Tibial nerve (tissue), 4 donors: Measurements from ENCODE around the gene PDGFRA. TPM values are rescaled to one million over a fixed set of nuclear protein-coding genes. Genes with fewer than 3 reads are reported as not detected.
A peak's percentile ranks its signal among the peaks of the same experiment; 100 is the strongest.

Experiments
- DNase-seq, 2 donors: peaks; one replicate each; pipeline ENCODE4 v3.0.0-alpha.2; 2019; ENCODE audit warnings: low spot score in 2 of 2
- H3K27ac ChIP-seq, 4 donors: fragments of 200-600 bp; sonication (generic) in 3 of 4; one replicate each; pipeline ENCODE4 v1.5.1; 2017 to 2019; ENCODE audit warnings: mild to moderate bottlenecking in 1 of 4
- H3K27me3 ChIP-seq, 2 donors: fragments of 200-600 bp; sonication (generic) in 1 of 2; one replicate each; pipeline versions ENCODE4 v1.5.1 to v1.6.0; 2017 to 2019
- H3K36me3 ChIP-seq, 3 donors: fragments of 200-600 bp; sonication (generic); one replicate each; pipeline ENCODE4 v1.5.1; 2018 to 2019
- H3K4me1 ChIP-seq, 4 donors: fragments of 200-600 bp; sonication (generic) in 3 of 4; one replicate each; pipeline ENCODE4 v1.5.1; 2017 to 2019
- H3K4me3 ChIP-seq, 4 donors: fragments of 200-600 bp; sonication (generic) in 3 of 4; one replicate each; pipeline ENCODE4 v1.5.1; 2017 to 2019; ENCODE audit warnings: mild to moderate bottlenecking in 1 of 4, moderate library complexity in 1 of 4
- H3K9me3 ChIP-seq, 4 donors: fragments of 200-600 bp; sonication (generic) in 3 of 4; one replicate each; pipeline ENCODE4 v1.5.1; 2017 to 2019
- EP300 ChIP-seq, 2 donors: sonication (generic); formaldehyde crosslinking; IDR thresholded peaks; one replicate each; pipeline ENCODE4 v1.6.1; 2017; ENCODE audit warnings: antibody characterized with exemption in 2 of 2, mild to moderate bottlenecking in 1 of 2
- POLR2A ChIP-seq, 2 donors: fragments of 450-650 bp; IDR thresholded peaks; one replicate each; pipeline ENCODE4 v1.6.1; 2017; ENCODE audit warnings: antibody characterized with exemption in 2 of 2, mild to moderate bottlenecking in 2 of 2, moderate library complexity in 2 of 2
- WGBS, 2 donors: methylation state at CpG; one replicate each; pipeline ENCODE4 v1.1.5; 2018; 5-methylcytosine and 5-hydroxymethylcytosine counted together
- total RNA-seq, 4 donors: library from RNA; depleted of rRNA; stranded (reverse); fragments of >200 nt; gene quantifications; one replicate each; pipeline ENCODE4 v1.1.0, GENCODE V29; 2016
- TF ChIP-seq, protein P1 (sequence below), 5 experiments: fragments of 200-600 bp in 3 of 5; fragments of 450-650 bp in 2 of 5; sonication (generic) in 3 of 5; IDR thresholded peaks; one replicate each; pipeline ENCODE4 v1.5.1; 2016 to 2019; ENCODE audit warnings: antibody characterized with exemption in 5 of 5, mild to moderate bottlenecking in 3 of 5, moderate library complexity in 2 of 5

The PDGFRA gene
- total RNA-seq, 4 donors from 2014 or later = 80.4 to 103 (median 89.4) TPM

DNA sequence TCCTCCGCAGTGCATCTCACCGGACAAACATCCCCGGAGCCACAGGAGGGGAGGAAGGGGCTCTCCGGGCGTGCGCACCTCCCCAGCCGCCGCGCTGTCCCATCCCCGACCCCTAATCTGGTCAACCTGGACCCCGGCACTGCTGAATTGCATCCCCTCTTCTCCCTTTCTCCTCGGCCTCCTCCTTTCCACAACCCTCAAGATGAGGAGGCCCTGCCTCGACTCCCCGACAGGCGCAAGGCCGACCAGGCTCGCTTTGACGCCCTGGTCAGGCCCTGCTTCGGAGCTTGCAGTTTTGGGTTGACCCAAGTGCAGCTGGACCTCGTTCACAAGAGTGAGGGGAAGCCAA lies 2.3 kb downstream of the PDGFRA start:
- no peaks in the 10 kb centered on the region for H3K9me3 ChIP-seq
- H3K27ac ChIP-seq = peak overlapping the region in 3 of 4 donors; percentile 54 to 81 (median 64)
- peak overlapping the region; percentile 24 to 69 (median 55) for H3K4me3 ChIP-seq
- peaks cover 0 to 83% (median 34%) of the 10 kb centered on the region in 4 donors for H3K4me1 ChIP-seq
- no peaks in the 10 kb centered on the region for H3K36me3 ChIP-seq
- DNase-seq = no peak
- TF ChIP-seq EP300 (IDR thresholded peaks at IDR 0.05) (no peak), POLR2A (IDR thresholded peaks at IDR 0.05) (no peak)
- TF ChIP-seq, protein P1, sequence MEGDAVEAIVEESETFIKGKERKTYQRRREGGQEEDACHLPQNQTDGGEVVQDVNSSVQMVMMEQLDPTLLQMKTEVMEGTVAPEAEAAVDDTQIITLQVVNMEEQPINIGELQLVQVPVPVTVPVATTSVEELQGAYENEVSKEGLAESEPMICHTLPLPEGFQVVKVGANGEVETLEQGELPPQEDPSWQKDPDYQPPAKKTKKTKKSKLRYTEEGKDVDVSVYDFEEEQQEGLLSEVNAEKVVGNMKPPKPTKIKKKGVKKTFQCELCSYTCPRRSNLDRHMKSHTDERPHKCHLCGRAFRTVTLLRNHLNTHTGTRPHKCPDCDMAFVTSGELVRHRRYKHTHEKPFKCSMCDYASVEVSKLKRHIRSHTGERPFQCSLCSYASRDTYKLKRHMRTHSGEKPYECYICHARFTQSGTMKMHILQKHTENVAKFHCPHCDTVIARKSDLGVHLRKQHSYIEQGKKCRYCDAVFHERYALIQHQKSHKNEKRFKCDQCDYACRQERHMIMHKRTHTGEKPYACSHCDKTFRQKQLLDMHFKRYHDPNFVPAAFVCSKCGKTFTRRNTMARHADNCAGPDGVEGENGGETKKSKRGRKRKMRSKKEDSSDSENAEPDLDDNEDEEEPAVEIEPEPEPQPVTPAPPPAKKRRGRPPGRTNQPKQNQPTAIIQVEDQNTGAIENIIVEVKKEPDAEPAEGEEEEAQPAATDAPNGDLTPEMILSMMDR (IDR thresholded peaks at IDR 0.05) = no peak
- WGBS, 2 donors = 16 to 18% methylated on average over 15 to 20 of the region's 20 CpGs
- peaks cover 3 to 67% of the 10 kb centered on the region in 2 donors for H3K27me3 ChIP-seq

DNA sequence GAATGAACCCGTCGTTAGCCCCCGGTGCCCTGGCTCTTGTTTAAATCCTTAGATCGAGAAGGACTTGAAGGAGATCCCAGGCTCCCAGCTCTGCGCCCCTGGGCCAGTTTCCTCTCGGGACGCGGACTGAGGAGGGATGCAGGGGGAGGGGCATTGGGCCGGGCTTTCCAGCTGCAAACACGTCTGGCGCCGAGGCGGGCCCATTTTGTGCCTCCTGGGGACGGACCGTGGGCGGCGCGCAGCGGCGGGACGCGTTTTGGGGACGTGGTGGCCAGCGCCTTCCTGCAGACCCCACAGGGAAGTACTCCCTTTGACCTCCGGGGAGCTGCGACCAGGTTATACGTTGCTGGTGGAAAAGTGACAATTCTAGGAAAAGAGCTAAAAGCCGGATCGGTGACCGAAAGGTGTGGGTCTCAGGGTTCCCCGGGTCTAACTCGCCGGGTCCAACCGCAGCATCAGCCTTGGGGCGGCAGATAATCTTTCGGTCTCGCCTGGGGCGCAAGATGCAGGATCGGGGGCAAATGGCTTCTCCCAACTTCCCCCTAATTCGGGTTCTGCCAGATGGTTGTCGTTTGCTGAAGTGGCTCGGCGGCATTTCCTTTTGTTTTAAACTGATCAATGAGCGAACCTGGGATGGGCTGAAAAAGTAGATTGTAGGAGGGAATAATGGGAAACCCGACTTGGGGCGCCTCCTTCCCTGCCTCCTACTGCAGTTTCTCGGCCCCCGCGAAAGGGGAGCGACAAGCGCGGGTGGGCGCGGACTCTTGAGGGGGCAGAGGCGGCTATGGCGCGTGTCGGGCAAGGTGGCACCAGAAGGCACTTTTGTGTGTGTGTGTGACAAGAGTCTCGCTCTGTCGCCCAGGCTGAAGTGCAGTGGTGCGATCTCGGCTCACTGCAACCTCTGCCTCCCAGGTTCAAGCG lies 2.9 kb downstream of the PDGFRA start:
- peak in 1 of 2 donors; percentile 63 for DNase-seq
- peaks cover 3 to 61% of the 10 kb centered on the region in 2 donors for H3K27me3 ChIP-seq
- 5 to 6% methylated on average over 60 to 61 of the region's 63 CpGs for WGBS, 2 donors
- H3K9me3 ChIP-seq = no peaks in the 10 kb centered on the region
- H3K36me3 ChIP-seq = no peaks in the 10 kb centered on the region
- H3K4me3 ChIP-seq = peak overlapping the region; percentile 24 to 69 (median 55)
- H3K27ac ChIP-seq = peak overlapping the region in 3 of 4 donors; percentile 54 to 81 (median 64)
- TF ChIP-seq, protein P1 (IDR thresholded peaks at IDR 0.05) = no peak
- peak in 1 of 2 donors; percentile 7 for TF ChIP-seq EP300 (IDR thresholded peaks at IDR 0.05)
- H3K4me1 ChIP-seq = peaks cover 0 to 79% (median 29%) of the 10 kb centered on the region in 4 donors

DNA sequence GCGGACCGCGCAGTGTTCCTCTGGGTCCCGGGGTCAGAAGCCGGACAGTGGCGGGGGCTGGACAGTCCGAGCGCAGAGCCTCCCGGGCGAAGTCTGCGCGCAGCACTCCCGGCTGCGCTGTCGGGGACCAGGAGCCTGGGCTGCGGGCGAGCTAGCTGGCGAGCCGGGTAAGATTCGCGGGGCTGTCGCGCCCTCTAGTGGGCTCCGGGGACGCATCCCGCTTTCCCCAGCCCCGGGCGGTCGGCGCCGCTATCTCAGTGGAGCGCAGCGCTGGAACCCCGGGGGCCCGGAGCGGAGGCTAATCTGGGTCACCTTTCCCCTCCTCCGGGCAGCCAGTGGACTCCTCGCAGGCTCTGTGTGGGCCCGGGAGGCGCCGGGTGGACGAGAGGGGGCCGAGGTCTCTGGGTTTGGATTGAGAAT lies 4.2 kb downstream of the PDGFRA start:
- peaks cover 0 to 73% (median 19%) of the 10 kb centered on the region in 4 donors for H3K4me1 ChIP-seq
- DNase-seq = peak; percentile 71 to 73

DNA sequence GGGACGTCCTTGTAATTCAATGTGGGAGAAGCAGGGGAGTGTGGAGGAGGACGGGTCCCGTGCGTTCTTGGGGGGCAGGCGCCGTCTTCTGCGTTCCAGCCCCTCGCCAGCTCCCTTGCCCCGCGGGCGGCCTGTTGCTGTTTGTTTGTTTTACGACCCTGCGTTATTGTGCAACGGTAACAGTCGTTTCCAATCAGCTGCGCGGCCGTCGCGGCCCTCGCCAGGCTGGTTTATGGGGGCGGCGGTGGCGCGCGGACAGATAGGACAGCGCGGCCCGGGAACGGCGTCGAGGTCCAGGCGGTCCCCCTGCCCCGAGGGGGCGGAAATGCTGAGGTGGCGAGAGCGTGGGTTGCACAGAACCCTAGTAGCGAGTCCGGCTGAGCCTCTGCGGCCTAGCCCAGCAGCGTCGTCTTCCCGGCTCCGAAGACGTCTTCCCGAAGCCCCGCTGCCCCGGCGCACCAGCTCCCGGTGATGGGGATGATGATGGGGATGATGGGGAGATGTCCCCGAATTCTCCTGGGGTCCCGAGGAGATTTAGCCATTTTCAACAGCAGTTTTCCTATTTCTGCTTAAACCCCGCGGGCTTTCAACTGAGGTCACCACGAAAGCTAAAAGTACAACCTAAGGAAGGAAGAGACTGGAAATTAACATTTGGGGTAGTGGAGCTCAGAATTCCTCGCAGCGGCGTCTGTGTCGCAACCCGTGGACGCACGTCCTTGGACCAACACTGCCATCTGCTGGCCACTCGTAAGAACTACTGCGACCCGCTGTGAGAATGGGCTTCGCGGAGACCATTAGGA lies 4.8 kb downstream of the PDGFRA start:
- TF ChIP-seq EP300 (IDR thresholded peaks at IDR 0.05) (peak in 1 of 2 donors; percentile 43), POLR2A (IDR thresholded peaks at IDR 0.05) (no peak)
- TF ChIP-seq, protein P1 (IDR thresholded peaks at IDR 0.05) = peak; percentile 87 to 94 (median 90)
- H3K36me3 ChIP-seq = no peaks in the 10 kb centered on the region
- DNase-seq = peak; percentile 69 to 73
- 1% methylated on average over 47 to 62 of the region's 67 CpGs for WGBS, 2 donors
- H3K4me1 ChIP-seq = peaks cover 0 to 69% (median 19%) of the 10 kb centered on the region in 4 donors
- H3K27ac ChIP-seq = peak overlapping the region; percentile 33 to 81 (median 63)
- peaks cover 3 to 42% of the 10 kb centered on the region in 2 donors for H3K27me3 ChIP-seq
- H3K4me3 ChIP-seq = peak overlapping the region; percentile 28 to 69 (median 55)
- no peaks in the 10 kb centered on the region for H3K9me3 ChIP-seq

More for the DNA sequence above, 4.2 kb downstream of the PDGFRA start:
- Histone ChIP-seq H3K36me3 (no peaks in the 10 kb centered on the region), H3K27ac (peak overlapping the region; percentile 33 to 81 (median 63)), H3K27me3 (peaks cover 3 to 48% of the 10 kb centered on the region in 2 donors), H3K9me3 (no peaks in the 10 kb centered on the region), H3K4me3 (peak overlapping the region; percentile 28 to 69 (median 55))
- TF ChIP-seq EP300 (IDR thresholded peaks at IDR 0.05) = peak in 1 of 2 donors; percentile 21
- peak in 1 of 2 donors; percentile 9 for TF ChIP-seq POLR2A (IDR thresholded peaks at IDR 0.05)
- TF ChIP-seq, protein P1 (IDR thresholded peaks at IDR 0.05) = peak; percentile 74 to 91 (median 80)
- WGBS, 2 donors = 1 to 3% methylated on average over 11 to 41 of the region's 43 CpGs
